Medulla oblongata (tissue), 1 donor: ENCODE measurements around the gene ZNF354C.

Experiments
- DNase-seq: peaks from one replicate; pipeline ENCODE4 v3.0.0-alpha.2; 2015; ENCODE audit errors: extremely low spot score

Gene ZNF354C

DNA sequence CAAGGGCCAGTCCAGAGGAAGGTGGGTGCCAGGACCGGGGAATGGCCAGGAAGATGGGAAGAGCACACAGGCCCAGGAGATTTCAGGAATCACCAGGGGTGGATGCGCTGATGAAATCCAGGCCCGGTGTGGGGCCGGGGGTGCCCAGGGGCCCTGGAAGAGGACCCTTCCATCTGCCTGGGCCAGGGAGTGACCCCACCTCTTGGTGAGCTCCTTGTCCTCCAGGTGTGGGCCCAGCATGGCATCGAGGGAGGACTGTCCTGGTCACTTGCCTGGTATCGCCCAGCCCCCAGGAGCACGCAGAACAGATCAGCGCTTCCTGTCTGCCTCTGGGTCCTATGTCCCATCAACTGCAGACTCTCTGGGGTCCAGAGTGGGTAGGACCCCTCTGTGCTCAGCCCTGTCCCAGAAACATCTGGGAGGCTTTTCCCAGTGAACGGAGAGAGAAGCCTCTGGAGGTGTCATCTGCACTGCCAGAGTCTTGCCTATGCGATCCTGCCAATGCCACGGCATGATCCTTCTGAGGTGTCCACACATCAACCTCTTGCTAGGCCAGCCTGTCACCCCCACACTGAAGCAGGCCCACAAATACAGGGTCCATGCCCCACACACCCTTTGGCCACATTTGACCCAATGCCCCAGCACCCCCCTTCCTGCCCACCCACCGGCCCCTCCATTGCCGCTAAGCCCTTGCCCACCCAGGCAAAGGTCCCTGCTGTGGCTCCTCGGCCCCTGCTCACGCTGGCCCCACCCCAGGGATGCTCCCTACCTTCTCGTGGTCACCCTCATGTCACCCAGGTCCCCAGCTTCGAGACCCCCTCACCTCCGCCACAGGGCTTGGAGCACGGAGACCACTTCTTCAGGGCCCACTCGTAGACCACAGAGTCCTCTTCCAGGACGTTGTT lies 67.2 kb downstream of the ZNF354C start:
- DNase-seq: no peak

DNA sequence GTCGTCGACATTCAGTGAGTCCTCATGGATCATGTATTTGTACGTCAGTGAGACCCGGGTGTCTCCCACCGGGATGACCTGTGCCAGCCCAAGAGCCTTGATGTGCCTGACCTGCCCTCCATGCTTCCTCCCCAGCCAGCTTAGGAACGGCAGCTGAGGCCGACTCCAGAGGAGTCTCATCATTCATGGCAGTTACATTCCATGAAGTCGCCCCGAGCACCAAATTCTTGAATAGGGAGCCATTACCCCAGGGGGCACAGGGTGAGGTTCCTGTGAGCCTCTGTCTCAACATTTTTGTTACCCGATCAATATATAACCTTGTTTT lies 67.8 kb downstream of the ZNF354C start:
- DNase-seq: no peak

DNA sequence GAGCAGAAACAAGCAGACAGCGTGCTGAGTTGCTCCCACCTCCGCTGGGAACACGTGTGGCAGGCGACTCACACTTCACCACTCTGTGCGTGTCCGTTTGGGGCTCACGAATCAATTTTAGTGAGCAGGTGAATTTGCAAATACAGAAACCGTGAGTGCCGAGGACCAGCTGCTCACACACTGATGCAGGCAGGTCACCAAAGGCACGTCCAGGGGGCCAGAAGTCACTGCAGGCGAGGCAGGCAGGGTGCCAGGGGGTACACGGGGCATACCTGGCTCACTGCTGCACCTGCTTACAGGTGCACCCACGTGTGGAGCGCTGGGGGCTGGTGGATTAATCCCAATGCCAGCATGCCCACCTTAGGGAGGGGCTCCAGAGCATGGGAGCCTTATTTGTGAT lies 68.8 kb downstream of the ZNF354C start:
- no peak for DNase-seq

DNA sequence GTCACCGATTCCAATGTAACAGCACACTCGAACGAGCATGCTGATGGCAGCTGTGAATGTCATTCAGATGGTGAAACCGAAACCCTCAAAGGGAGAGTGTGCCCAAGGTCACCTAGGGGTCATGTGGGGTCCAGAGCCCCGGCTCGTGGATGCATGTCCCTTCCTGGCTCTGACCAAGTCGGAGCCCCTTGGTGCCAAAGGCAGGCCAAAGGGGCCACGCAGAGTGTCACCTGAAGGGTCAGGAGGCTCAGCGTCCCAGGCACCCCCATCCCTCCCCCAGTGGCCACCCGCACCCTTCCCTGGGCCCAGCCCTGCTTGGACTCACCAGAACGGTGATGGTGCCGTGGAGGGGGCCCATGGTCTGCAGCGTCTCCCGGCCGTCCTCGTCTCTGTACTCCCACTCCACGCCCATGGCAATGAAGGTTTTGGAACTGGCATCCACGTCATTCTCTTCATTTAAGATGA lies 69.5 kb downstream of the ZNF354C start:
- no peak for DNase-seq

DNA sequence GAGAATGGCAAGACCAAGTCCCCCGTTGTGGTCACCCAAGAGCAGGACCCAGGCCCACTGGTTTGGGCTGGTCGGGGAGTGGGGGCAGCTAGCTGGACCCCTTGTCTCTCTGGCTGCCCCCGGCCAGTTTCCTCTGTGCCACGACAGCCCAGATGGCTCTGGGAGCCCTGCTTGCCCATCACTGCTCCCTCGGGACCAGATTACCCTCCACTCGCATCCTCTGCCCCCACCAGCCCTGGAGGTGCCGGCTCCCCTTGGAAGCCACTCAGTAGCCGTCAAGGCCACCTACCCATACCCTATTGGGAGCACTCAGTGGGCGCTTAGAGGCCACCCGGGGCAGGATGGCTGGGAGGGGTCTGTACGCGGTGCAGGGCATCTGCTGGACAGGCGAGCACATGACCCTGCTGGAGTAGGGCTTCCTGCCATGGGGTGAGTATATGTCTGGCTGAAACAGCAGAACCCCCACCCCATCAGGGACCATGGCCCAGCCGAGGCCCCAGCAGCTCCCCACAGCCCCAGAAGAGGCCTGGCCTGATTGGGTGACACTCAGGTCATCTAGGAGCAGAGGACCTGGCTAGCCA lies 70.0 kb downstream of the ZNF354C start:
- no peak for DNase-seq

DNA sequence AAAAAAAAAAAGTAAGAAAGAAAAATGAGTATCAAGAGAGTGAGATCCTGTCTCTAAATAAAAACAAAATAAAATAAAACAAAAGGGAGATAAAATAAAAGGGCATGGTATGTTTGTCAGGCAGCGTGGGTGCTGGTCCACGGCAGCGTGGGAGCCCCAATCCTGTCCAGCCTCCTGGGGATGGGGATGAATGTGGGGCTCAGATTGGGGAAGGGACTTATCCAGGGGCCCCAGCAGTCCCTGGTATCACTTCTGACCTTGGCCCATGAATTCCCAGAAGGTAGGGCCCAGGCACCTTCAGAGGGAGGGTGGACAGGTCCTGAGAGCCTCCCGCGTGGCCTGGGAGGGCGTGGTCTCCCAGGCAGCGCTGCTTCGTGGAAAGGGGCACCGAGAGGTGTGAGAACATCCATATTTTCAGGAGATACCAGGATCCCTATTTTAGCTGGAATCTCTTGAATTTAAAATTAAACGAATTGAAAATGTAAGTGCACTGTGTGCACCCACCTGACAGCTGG lies 71.2 kb downstream of the ZNF354C start:
- no peak for DNase-seq

DNA sequence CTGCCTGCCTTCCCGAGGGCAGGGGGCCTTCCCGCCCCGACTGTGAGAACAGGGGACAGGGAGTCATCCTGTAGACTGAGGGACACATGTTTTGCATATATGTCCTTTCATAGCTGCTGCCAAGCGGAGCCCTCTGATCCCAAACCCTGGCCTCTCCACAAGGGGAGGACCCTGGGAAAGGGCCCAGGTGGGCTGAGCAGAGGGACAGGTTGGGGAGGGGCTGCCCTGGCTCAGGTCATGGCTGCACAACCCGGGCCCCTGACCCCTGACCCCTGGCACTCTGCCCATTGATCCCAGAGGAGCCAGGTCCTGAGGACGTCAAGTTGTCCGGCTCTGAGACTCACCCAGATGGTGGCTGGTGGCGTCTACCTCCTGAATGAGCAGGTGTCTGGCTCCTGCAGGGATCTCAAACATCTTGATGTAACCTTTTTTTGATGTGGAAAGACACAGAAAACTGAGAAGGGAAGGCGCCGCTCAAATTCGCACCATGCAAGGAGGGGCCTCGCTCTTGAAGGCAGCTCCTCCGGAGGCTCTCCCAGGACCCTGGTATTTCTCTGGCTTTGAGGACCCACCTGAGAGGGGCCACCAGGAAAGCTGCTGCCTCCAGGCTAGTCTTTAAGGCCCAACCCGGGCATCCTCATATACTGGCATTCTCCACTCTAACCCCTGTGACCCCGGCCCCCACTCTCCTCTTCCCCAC lies 71.9 kb downstream of the ZNF354C start:
- no peak for DNase-seq

DNA sequence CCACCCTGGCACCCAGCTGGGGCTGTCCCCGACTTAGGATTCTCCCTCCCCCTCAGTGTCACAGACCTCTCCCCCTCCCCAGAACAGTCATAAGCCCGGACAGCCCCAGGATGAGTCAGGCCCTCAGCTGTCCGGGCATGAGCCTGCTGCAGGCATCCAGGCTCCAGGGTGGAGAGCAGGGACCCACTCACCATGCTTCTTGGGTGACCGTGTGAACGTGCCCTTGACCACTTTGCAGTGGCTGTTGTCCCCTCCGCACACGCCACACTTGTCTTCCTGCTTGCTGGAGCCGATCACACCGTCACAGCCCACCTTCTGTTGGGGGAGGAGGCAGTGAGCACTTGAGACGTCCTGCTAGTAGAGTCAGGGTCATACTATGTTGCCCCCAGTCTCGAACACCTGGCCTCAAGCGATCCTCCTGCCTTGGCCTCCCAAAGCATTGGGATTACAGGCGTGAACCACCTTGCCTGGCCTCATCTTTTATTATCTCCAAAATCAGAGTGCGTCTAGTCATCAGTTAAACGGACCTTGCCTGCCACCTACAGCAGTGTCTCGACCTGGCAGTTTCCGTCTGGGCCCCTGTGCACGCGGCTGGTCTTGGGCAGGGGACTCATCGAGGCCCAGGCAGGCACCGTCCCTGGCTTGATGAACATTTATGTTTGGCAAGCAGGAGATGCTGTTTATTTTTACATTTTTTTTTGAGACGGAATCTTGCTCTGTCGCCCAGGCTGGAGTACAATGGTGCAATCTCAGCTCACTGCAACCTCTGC lies 72.6 kb downstream of the ZNF354C start:
- no peak for DNase-seq
